Lung (tissue), 12 donors: ENCODE results near the gene SH3BP2. TPM values are rescaled to one million over a fixed set of nuclear protein-coding genes. Genes with fewer than 3 reads are reported as not detected.

Experiments
- ATAC-seq: fragments of 200-7000 bp; cut with Tn5 transposase; one replicate; pipeline ENCODE4 v1.9.1; 2020; ENCODE audit warnings: moderate number of reproducible peaks; ENCODE audit not compliant: insufficient read depth, low FRiP score
- DNase-seq, 3 donors: peaks; one replicate each; pipeline ENCODE4 v3.0.0-alpha.2; 2013 to 2017
- H3K27ac ChIP-seq, 2 donors: one replicate each; pipeline ENCODE4 v1.5.1; 2013; ENCODE audit warnings: mild to moderate bottlenecking in 2 of 2, moderate library complexity in 2 of 2, control low read depth in 1 of 2, inconsistent platforms in 1 of 2, low read depth in 1 of 2, low read length in 1 of 2
- H3K27me3 ChIP-seq, 3 donors: one replicate each; pipeline ENCODE4 v1.5.1; 2013; ENCODE audit warnings: low read length in 2 of 3; ENCODE audit not compliant: control insufficient read depth in 3 of 3, insufficient read depth in 3 of 3
- H3K36me3 ChIP-seq, 4 donors: one replicate each; pipeline ENCODE4 v1.5.1; 2013; ENCODE audit warnings: low read length in 4 of 4, mild to moderate bottlenecking in 1 of 4, moderate library complexity in 1 of 4; ENCODE audit not compliant: control insufficient read depth in 4 of 4, insufficient read depth in 4 of 4
- H3K4me1 ChIP-seq, 5 donors: one replicate each; pipeline ENCODE4 v1.5.1; 2013; ENCODE audit warnings: low read length in 5 of 5, mild to moderate bottlenecking in 2 of 5, moderate library complexity in 1 of 5; ENCODE audit not compliant: control insufficient read depth in 5 of 5, insufficient read depth in 5 of 5
- H3K4me3 ChIP-seq: one replicate; pipeline ENCODE4 v1.5.1; 2013; ENCODE audit warnings: mild to moderate bottlenecking, control low read depth, moderate library complexity
- H3K9ac ChIP-seq, 2 donors: one replicate each; pipeline ENCODE4 v1.5.1; 2013; ENCODE audit warnings: low read length in 2 of 2, control low read depth in 1 of 2; ENCODE audit not compliant: insufficient read depth in 1 of 2
- H3K9me3 ChIP-seq, 4 donors: one replicate each; pipeline ENCODE4 v1.5.1; 2013; ENCODE audit warnings: low read length in 3 of 4, mild to moderate bottlenecking in 1 of 4, moderate library complexity in 1 of 4; ENCODE audit not compliant: control insufficient read depth in 4 of 4, insufficient read depth in 3 of 4
- CTCF ChIP-seq: IDR thresholded peaks from 2 replicates; pipeline ENCODE4 v1.5.1; 2012; ENCODE audit warnings: mild to moderate bottlenecking; ENCODE audit errors: control extremely low read depth, extremely low read depth
- WGBS, 2 donors: extraction: QIAGEN DNeasy Blood & Tissue Kit; methylation state at CpG; one replicate each; pipeline ENCODE4 v1.1.7; 2013; 5-methylcytosine and 5-hydroxymethylcytosine counted together
- polyA plus RNA-seq, 2 donors: library from polyadenylated mRNA; stranded (reverse); fragments of 200-250 nt; gene quantifications; one replicate each; pipeline ENCODE4 v1.2.1, GENCODE V29; 2013
- total RNA-seq, 2 donors: library from RNA; depleted of rRNA in 1 of 2; stranded (reverse); fragments of >200 nt in 1 of 2; gene quantifications; one replicate each; pipeline ENCODE4 v1.2.1, GENCODE V29; 2014 to 2021
- donor health status: control.
- donor health status: control.
- donor health status: Bipolar disorder and iron deficiency.
- donor health status: healthy.
- donor health status: DM: yes; HTN: yes; CAD: no.

The SH3BP2 gene
- total and polyA plus RNA-seq, 4 donors, result 49.9 to 117 (median 79.8) TPM

GRCh38 chr4:2817701-2818350 lies 24.9 kb downstream of the SH3BP2 start:
- Histone ChIP-seq H3K27ac (peak overlapping the region in 1 of 2 donors; percentile 68), H3K4me1 (peaks cover 0 to 37% (median 5%) of the 10 kb centered on the region in 5 donors), H3K9me3 (no peaks in the 10 kb centered on the region), H3K4me3 (peak overlapping the region; percentile 51), H3K27me3 (no peaks in the 10 kb centered on the region), H3K9ac (no peak overlapping the region), H3K36me3 (peaks cover 0 to 35% (median 0%) of the 10 kb centered on the region in 4 donors)
- ATAC-seq, result peak; percentile 51
- WGBS, 2 donors, result 9 to 42% methylated on average over 21 to 65 of the region's 65 CpGs
- peak in 2 of 3 donors; percentile 42 to 56 for DNase-seq
- no peak for TF ChIP-seq CTCF

- no peaks in the 10 kb centered on the region for H3K9me3 ChIP-seq
- H3K9ac ChIP-seq, result peak overlapping the region; percentile 46 to 68
- no peaks in the 10 kb centered on the region for H3K27me3 ChIP-seq
- peak overlapping the region; percentile 51 for H3K4me3 ChIP-seq
- H3K27ac ChIP-seq, result peak overlapping the region in 1 of 2 donors; percentile 68
- H3K4me1 ChIP-seq, result peaks cover 0 to 36% (median 4%) of the 10 kb centered on the region in 5 donors
- peaks cover 0 to 41% (median 0%) of the 10 kb centered on the region in 4 donors for H3K36me3 ChIP-seq
- 4 to 18% methylated on average over 29 to 54 of the region's 54 CpGs for WGBS, 2 donors
- DNase-seq, result peak in 2 of 3 donors; percentile 43 to 55
- ATAC-seq, result no peak
- TF ChIP-seq CTCF, result no peak
These were observed 25.6 kb downstream of the SH3BP2 start for GRCh38 chr4:2818351-2818939.

- Histone ChIP-seq H3K27me3 (no peaks in the 10 kb centered on the region), H3K4me3 (no peak overlapping the region), H3K9me3 (no peaks in the 10 kb centered on the region), H3K36me3 (peaks cover 0 to 45% (median 0%) of the 10 kb centered on the region in 4 donors), H3K4me1 (peaks cover 0 to 28% (median 2%) of the 10 kb centered on the region in 5 donors), H3K27ac (no peak overlapping the region), H3K9ac (peak overlapping the region in 1 of 2 donors; percentile 42)
- TF ChIP-seq CTCF, result no peak
- no peak for ATAC-seq
- WGBS, 2 donors, result 82 to 89% methylated on average over 5 of the region's 5 CpGs
- no peak for DNase-seq
These were observed 26.6 kb downstream of the SH3BP2 start for GRCh38 chr4:2819244-2820215.
